SK-N-SH (cell line): ENCODE data around the gene DENND1A. TPM values are rescaled to one million over a fixed set of nuclear protein-coding genes. Genes with fewer than 3 reads are reported as not detected.

Experiments used
- CTCF ChIA-PET: fragments of 300-600, 350-600 bp; formaldehyde crosslinking; extraction: SDS; loops from one replicate; lab custom pipeline; 2021; lab: Yijun Ruan, JAX
- POLR2A ChIA-PET: fragments of 350-600 bp; sonication (Branson Sonifier 250); formaldehyde crosslinking; extraction: SDS; loops from one replicate; lab custom pipeline; 2020; ENCODE audit warnings: antibody characterized with exemption, inconsistent platforms; lab: Yijun Ruan, JAX
- DNase-seq: peaks from one replicate; pipeline ENCODE4 v3.0.0; 2012
- H2AFZ ChIP-seq: fragments of 200-600 bp; sonication (generic); 2 replicates; pipeline ENCODE4 v1.8.1; 2016; ENCODE audit warnings: antibody characterized with exemption, mild to moderate bottlenecking, low read depth
- H3F3A ChIP-seq: fragments of 200-600 bp; sonication (generic); replicated peaks from 2 replicates; pipeline ENCODE3; 2016; ENCODE audit warnings: antibody characterized with exemption, mild to moderate bottlenecking; ENCODE audit not compliant: insufficient read depth
- H3K27ac ChIP-seq, 2 experiments: fragments of 200-500 bp in 1 of 2; fragments of 200-600 bp in 1 of 2; sonication (Bioruptor generic) in 1 of 2; sonication (generic), shearing (Covaris generic) in 1 of 2; 2 replicates each; pipeline versions ENCODE4 v1.5.1 to v1.6.1; 2014 to 2016; ENCODE audit warnings: low read depth in 2 of 2, inconsistent platforms in 1 of 2, low read length in 1 of 2, mild to moderate bottlenecking in 1 of 2, mixed read lengths in 1 of 2
- H3K27me3 ChIP-seq: fragments of 200-600 bp; sonication (generic), shearing (Covaris generic); 2 replicates; pipeline ENCODE4 v1.6.1; 2016; ENCODE audit warnings: mixed run types; ENCODE audit not compliant: insufficient read depth
- H3K36me3 ChIP-seq, 2 experiments: fragments of 200-500 bp in 1 of 2; fragments of 200-600 bp in 1 of 2; sonication (Bioruptor generic) in 1 of 2; sonication (generic) in 1 of 2; replicated peaks in 1 of 2; 2 replicates each; pipeline versions ENCODE3 to v1.5.1; 2014 to 2016; ENCODE audit warnings: low read length in 1 of 2, mild to moderate bottlenecking in 1 of 2; ENCODE audit not compliant: insufficient read depth in 2 of 2, control insufficient read depth in 1 of 2
- H3K4me1 ChIP-seq, 2 experiments: fragments of 200-500 bp in 1 of 2; fragments of 200-600 bp in 1 of 2; sonication (Bioruptor generic) in 1 of 2; sonication (generic), shearing (Covaris generic) in 1 of 2; 2 replicates each; pipeline versions ENCODE4 v1.5.1 to v1.6.1; 2014 to 2016; ENCODE audit warnings: low read depth in 1 of 2, low read length in 1 of 2, mixed run types in 1 of 2; ENCODE audit not compliant: insufficient read depth in 2 of 2, control insufficient read depth in 1 of 2
- H3K4me2 ChIP-seq: fragments of 200-600 bp; sonication (generic), shearing (Covaris generic); 2 replicates; pipeline ENCODE4 v1.6.1; 2017; ENCODE audit warnings: mixed run types
- H3K4me3 ChIP-seq, 2 experiments: fragments of 200-500 bp in 1 of 2; fragments of 200-600 bp in 1 of 2; sonication (Bioruptor generic) in 1 of 2; sonication (generic), shearing (Covaris generic) in 1 of 2; 2 replicates each; pipeline versions ENCODE4 v1.5.1 to v1.8.1; 2014 to 2016; ENCODE audit warnings: low read depth in 2 of 2, inconsistent platforms in 1 of 2, low read length in 1 of 2, mild to moderate bottlenecking in 1 of 2, mixed read lengths in 1 of 2, moderate library complexity in 1 of 2
- H3K79me2 ChIP-seq: fragments of 200-600 bp; sonication (generic); 2 replicates; pipeline ENCODE4 v1.8.1; 2017; ENCODE audit warnings: mild to moderate bottlenecking; ENCODE audit not compliant: insufficient read depth
- H3K9ac ChIP-seq: fragments of 200-600 bp; sonication (generic); 2 replicates; pipeline ENCODE4 v1.6.1; 2017; ENCODE audit warnings: mixed run types
- H3K9me2 ChIP-seq: fragments of 200-600 bp; sonication (generic); 2 replicates; pipeline ENCODE4 v1.6.1; 2017; ENCODE audit warnings: mixed run types
- H3K9me3 ChIP-seq: fragments of 200-600 bp; sonication (generic); 2 replicates; pipeline ENCODE4 v1.6.1; 2017; ENCODE audit warnings: mixed run types, mild to moderate bottlenecking, moderate library complexity
- H4K20me1 ChIP-seq: fragments of 200-600 bp; sonication (generic); 2 replicates; pipeline ENCODE4 v1.6.1; 2017; ENCODE audit warnings: mild to moderate bottlenecking, mixed run types; ENCODE audit not compliant: insufficient read depth
- CTCF ChIP-seq: fragments of 200-600 bp; sonication (generic); IDR thresholded peaks from 2 replicates; pipeline ENCODE4 v1.6.1; 2017; ENCODE audit warnings: antibody characterized with exemption, mild to moderate bottlenecking, moderate library complexity
- IRF3 ChIP-seq: fragments of 150-350 bp; IDR thresholded peaks from 2 replicates; pipeline ENCODE4 v1.6.1; 2016; ENCODE audit warnings: mild to moderate bottlenecking, low read depth, low read length
- MEF2A ChIP-seq: IDR thresholded peaks from 2 replicates; pipeline ENCODE4 v1.4.0; 2012; ENCODE audit warnings: low read depth, borderline replicate concordance
- NFIC ChIP-seq: IDR thresholded peaks from 2 replicates; pipeline ENCODE4 v1.4.0; 2012; ENCODE audit warnings: borderline replicate concordance
- PBX3 ChIP-seq: IDR thresholded peaks from 2 replicates; pipeline ENCODE4; 2012
- POLR2AphosphoS5 ChIP-seq: IDR thresholded peaks from 2 replicates; pipeline ENCODE4 v1.6.1; 2012; ENCODE audit warnings: low read depth, low read length
- REST ChIP-seq: IDR thresholded peaks from 2 replicates; pipeline ENCODE4 v1.6.1; 2012; ENCODE audit warnings: mild to moderate bottlenecking, low read depth, low read length, moderate library complexity
- RFX5 ChIP-seq: IDR thresholded peaks from 2 replicates; pipeline ENCODE4 v1.6.1; 2012; ENCODE audit warnings: mild to moderate bottlenecking, improper control_type of control experiment, low read length
- RXRA ChIP-seq: IDR thresholded peaks from 2 replicates; pipeline ENCODE4 v1.4.0; 2012; ENCODE audit warnings: low read depth, mild to moderate bottlenecking, borderline replicate concordance
- TEAD4 ChIP-seq: IDR thresholded peaks from 2 replicates; pipeline ENCODE4 v1.4.0; 2012; ENCODE audit warnings: mild to moderate bottlenecking, borderline replicate concordance; ENCODE audit not compliant: insufficient read depth
- ZBTB33 ChIP-seq: IDR thresholded peaks from 2 replicates; pipeline ENCODE4 v1.4.0; 2012; ENCODE audit warnings: low read depth, borderline replicate concordance
- WGBS: methylation state at CpG from one replicate; pipeline ENCODE4 v1.1.6; 2017; ENCODE audit warnings: low lambda C conversion rate; 5-methylcytosine and 5-hydroxymethylcytosine counted together
- polyA plus RNA-seq, 3 experiments: library from polyadenylated mRNA; depleted of rRNA; stranded (reverse); fragments of >200 nt; gene quantifications; 2 replicates each; pipeline ENCODE4 v1.2.3, GENCODE V29; 2012

Gene DENND1A
- polyA plus RNA-seq, 1 of the 3 experiments (the other 2 are of a cell fraction) = 25.4 TPM

- DNase-seq = no peak
- Histone ChIP-seq H3F3A (no peaks in the 10 kb centered on the region), H3K36me3 (no peaks in the 10 kb centered on the region), H3K4me2 (no peak overlapping the region), H3K9me3 (no peaks in the 10 kb centered on the region), H3K4me1 (peaks cover 0 to 7% of the 10 kb centered on the region in 2 experiments; a peak in 1 of 4 replicates), H4K20me1 (no peaks in the 10 kb centered on the region), H3K27me3 (no peaks in the 10 kb centered on the region), H3K4me3 (no peak overlapping the region), H3K9me2 (no peaks in the 10 kb centered on the region), H3K79me2 (no peaks in the 10 kb centered on the region), H3K9ac (no peak overlapping the region), H3K27ac (no peak overlapping the region), H2AFZ (no peak overlapping the region)
- ChIA-PET CTCF (no interaction called here), POLR2A (no interaction called here)
- WGBS = 94% methylated on average over 1 of the region's 1 CpG
- TF ChIP-seq CTCF (no peak), REST (no peak), RFX5 (no peak), POLR2AphosphoS5 (no peak), TEAD4 (no peak), ZBTB33 (no peak), MEF2A (no peak), IRF3 (no peak), RXRA (no peak), PBX3 (no peak), NFIC (no peak)
Measured at GRCh38 chr9:123753016-123753415, 176.9 kb downstream of the DENND1A start.
